ENCODE measurements around the gene ZCWPW2.

Gene ZCWPW2

DNA sequence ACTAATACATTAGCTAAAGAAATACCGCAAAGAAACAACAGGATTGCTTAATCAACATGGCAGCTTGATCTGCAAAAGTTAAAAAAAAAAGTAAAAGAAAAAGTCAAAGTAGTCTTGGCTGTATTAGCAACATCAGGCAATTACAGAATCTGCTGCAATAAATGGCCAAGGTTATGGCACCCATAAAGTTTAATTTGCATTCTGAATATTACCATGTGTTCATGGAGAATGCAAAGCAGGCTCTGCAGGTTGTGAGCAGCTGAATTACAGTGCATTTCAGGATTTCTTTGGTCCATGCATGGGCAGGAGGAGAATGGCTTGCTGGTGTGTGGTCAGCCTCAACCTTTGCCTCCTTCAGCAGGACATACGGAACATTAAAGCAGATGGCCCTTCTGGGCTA is 199.2 kb downstream of the ZCWPW2 start:
- no peak overlapping the region for H3K4ac ChIP-seq (ENCODE audit: low read depth, low read length)
- H3K18ac ChIP-seq (ENCODE audit: low read length), result no peak overlapping the region
- H3K9ac ChIP-seq (ENCODE audit: low read length), result no peak overlapping the region
- H4K91ac ChIP-seq (ENCODE audit: low read depth, low read length), result no peak overlapping the region
- H2AFZ ChIP-seq (ENCODE audit: insufficient read depth, low read length, poor library complexity), result no peak overlapping the region
- no CpG with 5 or more reads among the region's 2 CpGs for WGBS (ENCODE audit: extremely low coverage, insufficient coverage, insufficient read length)
- H3K14ac ChIP-seq (ENCODE audit: low read length), result no peak overlapping the region
- no peak overlapping the region for H3K4me2 ChIP-seq (ENCODE audit: low read length)
- no peak overlapping the region for H2BK5ac ChIP-seq (ENCODE audit: low read depth, low read length, poor library complexity)
- H3K9me3 ChIP-seq (ENCODE audit: insufficient read depth, low read depth, low read length), result no peaks in the 10 kb centered on the region
- no peak overlapping the region for H2BK12ac ChIP-seq (ENCODE audit: low read length)
- no peak overlapping the region for H2BK120ac ChIP-seq (ENCODE audit: insufficient read depth, low read length, poor library complexity)
- H3K4me1 ChIP-seq (ENCODE audit: control insufficient read depth in 1 of 2, insufficient read depth in 2 of 2, low read length in 2 of 2), result no peaks in the 10 kb centered on the region
- no peaks in the 10 kb centered on the region for H3K79me2 ChIP-seq (ENCODE audit: control insufficient read depth, insufficient read depth, low read length, poor library complexity)
- no peak overlapping the region for H3K27ac ChIP-seq (ENCODE audit: low read depth, low read length)
- no peaks in the 10 kb centered on the region for H3K79me1 ChIP-seq (ENCODE audit: low read length)
- no peaks in the 10 kb centered on the region for H3K27me3 ChIP-seq (ENCODE audit: insufficient read depth, low read length)
- H3K23ac ChIP-seq (ENCODE audit: low read length), result no peak overlapping the region
- no peak overlapping the region for H2AK5ac ChIP-seq (ENCODE audit: low read length)
- no peak for DNase-seq
- H4K8ac ChIP-seq (ENCODE audit: low read depth, low read length), result no peak overlapping the region
- no peak overlapping the region for H4K12ac ChIP-seq (ENCODE audit: low read depth, low read length)
- no peaks in the 10 kb centered on the region for H3K36me3 ChIP-seq (ENCODE audit: control insufficient read depth in 1 of 2, insufficient read depth in 2 of 2, low read length in 2 of 2)
- no peak overlapping the region for H3K4me3 ChIP-seq (ENCODE audit: low read depth, low read length)

DNA sequence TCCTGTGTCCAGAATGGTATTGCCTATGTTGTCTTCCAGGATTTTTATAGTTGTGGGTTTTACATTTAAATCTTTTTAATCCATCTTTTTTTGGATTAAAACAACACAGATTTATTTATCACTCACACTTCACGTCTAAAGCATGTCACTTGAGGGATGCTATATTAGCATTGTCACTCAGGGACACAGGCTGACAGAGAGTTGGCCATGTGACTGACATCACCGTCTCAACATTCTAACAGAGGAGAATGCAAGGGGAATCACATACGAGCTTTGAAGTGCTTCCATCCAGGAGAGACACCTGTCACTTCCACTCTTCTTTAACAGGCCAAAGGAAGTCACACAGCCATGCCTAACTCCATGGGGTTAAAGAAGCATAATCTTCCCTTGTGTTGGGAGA is 204.7 kb downstream of the ZCWPW2 start:
- no peaks in the 10 kb centered on the region for H3K9me3 ChIP-seq (ENCODE audit: insufficient read depth, low read depth, low read length)
- H3K4me2 ChIP-seq (ENCODE audit: low read length), result no peak overlapping the region
- H2AK5ac ChIP-seq (ENCODE audit: low read length), result no peak overlapping the region
- H4K12ac ChIP-seq (ENCODE audit: low read depth, low read length), result no peak overlapping the region
- no peak overlapping the region for H3K4me3 ChIP-seq (ENCODE audit: low read depth, low read length)
- H3K79me2 ChIP-seq (ENCODE audit: control insufficient read depth, insufficient read depth, low read length, poor library complexity), result no peaks in the 10 kb centered on the region
- no peak overlapping the region for H3K14ac ChIP-seq (ENCODE audit: low read length)
- H3K27me3 ChIP-seq (ENCODE audit: insufficient read depth, low read length), result no peaks in the 10 kb centered on the region
- no peak overlapping the region for H3K23ac ChIP-seq (ENCODE audit: low read length)
- no peak overlapping the region for H2BK5ac ChIP-seq (ENCODE audit: low read depth, low read length, poor library complexity)
- no peak for DNase-seq
- H2BK120ac ChIP-seq (ENCODE audit: insufficient read depth, low read length, poor library complexity), result no peak overlapping the region
- H4K91ac ChIP-seq (ENCODE audit: low read depth, low read length), result no peak overlapping the region
- no peak overlapping the region for H2BK12ac ChIP-seq (ENCODE audit: low read length)
- no peak overlapping the region for H2AFZ ChIP-seq (ENCODE audit: insufficient read depth, low read length, poor library complexity)
- H3K9ac ChIP-seq (ENCODE audit: low read length), result no peak overlapping the region
- no peaks in the 10 kb centered on the region for H3K79me1 ChIP-seq (ENCODE audit: low read length)
- no peaks in the 10 kb centered on the region for H3K36me3 ChIP-seq (ENCODE audit: control insufficient read depth in 1 of 2, insufficient read depth in 2 of 2, low read length in 2 of 2)
- H3K18ac ChIP-seq (ENCODE audit: low read length), result no peak overlapping the region
- no peaks in the 10 kb centered on the region for H3K4me1 ChIP-seq (ENCODE audit: control insufficient read depth in 1 of 2, insufficient read depth in 2 of 2, low read length in 2 of 2)
- no CpG with 5 or more reads among the region's 3 CpGs for WGBS (ENCODE audit: extremely low coverage, insufficient coverage, insufficient read length)
- H3K4ac ChIP-seq (ENCODE audit: low read depth, low read length), result no peak overlapping the region
- no peak overlapping the region for H3K27ac ChIP-seq (ENCODE audit: low read depth, low read length)
- no peak overlapping the region for H4K8ac ChIP-seq (ENCODE audit: low read depth, low read length)

DNA sequence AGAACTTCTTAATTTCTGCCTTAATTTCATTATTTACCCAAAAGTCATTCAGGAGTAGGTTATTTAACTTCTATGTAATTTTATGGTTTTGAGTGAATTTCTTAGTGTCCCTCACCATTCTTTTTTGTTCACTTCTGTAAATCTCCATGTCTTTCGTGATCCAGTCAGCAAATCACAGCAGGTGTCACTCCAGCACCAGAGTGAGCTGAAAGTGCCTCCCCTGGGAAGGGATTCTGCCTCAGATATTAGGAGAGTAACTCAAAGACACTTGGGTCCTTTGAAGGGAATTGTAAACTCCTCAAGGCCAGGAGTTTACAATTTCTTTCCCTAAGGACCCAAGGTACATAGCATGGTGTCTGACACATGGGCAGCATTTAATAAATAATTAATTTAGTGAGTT is 207.7 kb downstream of the ZCWPW2 start:
- no peaks in the 10 kb centered on the region for H3K36me3 ChIP-seq (ENCODE audit: control insufficient read depth in 1 of 2, insufficient read depth in 2 of 2, low read length in 2 of 2)
- no peaks in the 10 kb centered on the region for H3K79me2 ChIP-seq (ENCODE audit: control insufficient read depth, insufficient read depth, low read length, poor library complexity)
- H2BK5ac ChIP-seq (ENCODE audit: low read depth, low read length, poor library complexity), result no peak overlapping the region
- H3K18ac ChIP-seq (ENCODE audit: low read length), result no peak overlapping the region
- H3K9ac ChIP-seq (ENCODE audit: low read length), result no peak overlapping the region
- H4K91ac ChIP-seq (ENCODE audit: low read depth, low read length), result no peak overlapping the region
- no CpG with 5 or more reads among the region's 1 CpG for WGBS (ENCODE audit: extremely low coverage, insufficient coverage, insufficient read length)
- H4K12ac ChIP-seq (ENCODE audit: low read depth, low read length), result no peak overlapping the region
- H3K4me1 ChIP-seq (ENCODE audit: control insufficient read depth in 1 of 2, insufficient read depth in 2 of 2, low read length in 2 of 2), result no peaks in the 10 kb centered on the region
- H3K23ac ChIP-seq (ENCODE audit: low read length), result no peak overlapping the region
- no peaks in the 10 kb centered on the region for H3K9me3 ChIP-seq (ENCODE audit: insufficient read depth, low read depth, low read length)
- no peak for DNase-seq
- H4K8ac ChIP-seq (ENCODE audit: low read depth, low read length), result no peak overlapping the region
- H2BK12ac ChIP-seq (ENCODE audit: low read length), result no peak overlapping the region
- no peak overlapping the region for H3K27ac ChIP-seq (ENCODE audit: low read depth, low read length)
- H3K79me1 ChIP-seq (ENCODE audit: low read length), result no peaks in the 10 kb centered on the region
- H3K4ac ChIP-seq (ENCODE audit: low read depth, low read length), result no peak overlapping the region
- no peak overlapping the region for H3K4me3 ChIP-seq (ENCODE audit: low read depth, low read length)
- H2BK120ac ChIP-seq (ENCODE audit: insufficient read depth, low read length, poor library complexity), result no peak overlapping the region
- H3K14ac ChIP-seq (ENCODE audit: low read length), result no peak overlapping the region
- H2AK5ac ChIP-seq (ENCODE audit: low read length), result no peak overlapping the region
- H3K27me3 ChIP-seq (ENCODE audit: insufficient read depth, low read length), result no peaks in the 10 kb centered on the region
- H2AFZ ChIP-seq (ENCODE audit: insufficient read depth, low read length, poor library complexity), result no peak overlapping the region
- no peak overlapping the region for H3K4me2 ChIP-seq (ENCODE audit: low read length)

DNA sequence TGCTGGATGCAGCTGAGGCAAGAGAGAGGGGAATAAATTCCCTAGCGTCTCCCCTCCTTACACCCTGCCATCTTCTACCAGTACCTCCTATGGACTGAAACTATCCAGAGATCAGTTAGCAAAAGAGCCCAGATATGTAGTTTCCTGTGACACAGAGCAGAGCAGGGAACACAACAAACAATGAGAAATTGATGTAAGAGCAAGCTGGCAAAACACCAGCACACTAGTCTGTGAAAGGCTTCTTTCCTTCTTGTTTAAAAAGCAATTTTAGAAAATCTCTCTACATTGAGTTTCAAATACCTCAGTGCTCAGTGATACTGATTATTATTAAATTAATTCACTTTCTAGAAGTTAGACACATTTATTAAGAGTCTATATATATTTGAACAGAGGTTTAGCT is 215.7 kb downstream of the ZCWPW2 start:
- Histone ChIP-seq H3K27ac (ENCODE audit: low read depth, low read length) (no peak overlapping the region), H3K4me1 (ENCODE audit: control insufficient read depth in 1 of 2, insufficient read depth in 2 of 2, low read length in 2 of 2) (no peaks in the 10 kb centered on the region), H3K18ac (ENCODE audit: low read length) (no peak overlapping the region), H3K4me2 (ENCODE audit: low read length) (no peak overlapping the region), H3K14ac (ENCODE audit: low read length) (no peak overlapping the region), H3K79me2 (ENCODE audit: control insufficient read depth, insufficient read depth, low read length, poor library complexity) (no peaks in the 10 kb centered on the region), H2BK12ac (ENCODE audit: low read length) (no peak overlapping the region), H3K23ac (ENCODE audit: low read length) (no peak overlapping the region), H2AK5ac (ENCODE audit: low read length) (no peak overlapping the region), H3K9me3 (ENCODE audit: insufficient read depth, low read depth, low read length) (no peaks in the 10 kb centered on the region), H4K91ac (ENCODE audit: low read depth, low read length) (no peak overlapping the region), H3K4ac (ENCODE audit: low read depth, low read length) (no peak overlapping the region), H3K9ac (ENCODE audit: low read length) (no peak overlapping the region), H2AFZ (ENCODE audit: insufficient read depth, low read length, poor library complexity) (no peak overlapping the region), H4K12ac (ENCODE audit: low read depth, low read length) (no peak overlapping the region), H3K79me1 (ENCODE audit: low read length) (no peaks in the 10 kb centered on the region), H2BK5ac (ENCODE audit: low read depth, low read length, poor library complexity) (no peak overlapping the region), H2BK120ac (ENCODE audit: insufficient read depth, low read length, poor library complexity) (no peak overlapping the region), H3K36me3 (ENCODE audit: control insufficient read depth in 1 of 2, insufficient read depth in 2 of 2, low read length in 2 of 2) (no peaks in the 10 kb centered on the region), H3K4me3 (ENCODE audit: low read depth, low read length) (no peak overlapping the region), H4K8ac (ENCODE audit: low read depth, low read length) (no peak overlapping the region), H3K27me3 (ENCODE audit: insufficient read depth, low read length) (no peaks in the 10 kb centered on the region)
- WGBS (ENCODE audit: extremely low coverage, insufficient coverage, insufficient read length), result no CpG with 5 or more reads among the region's 1 CpG
- DNase-seq, result no peak
